ENCODE data around the gene GRB7.

Gene GRB7

DNA sequence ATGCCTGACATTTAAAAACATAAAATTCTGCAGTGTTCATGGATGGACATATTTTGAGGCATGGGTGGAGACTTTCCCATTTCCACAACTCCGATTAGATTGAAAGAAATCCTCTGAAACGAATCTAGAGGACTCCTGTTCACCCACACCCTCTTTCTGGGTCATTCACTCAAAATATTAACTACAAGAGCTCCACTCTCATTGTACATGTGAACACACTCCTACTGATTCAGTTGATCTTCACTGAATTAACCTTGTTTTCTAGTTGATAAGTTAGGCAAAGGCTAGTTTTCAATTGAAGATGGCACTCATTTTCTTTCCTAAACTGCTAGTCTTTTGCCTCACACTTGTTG, 44.1 kb downstream of the GRB7 start:
- H3K9me3 ChIP-seq (ENCODE audit: control insufficient read depth in 5 of 5, low read length in 5 of 5), result no peaks in the 10 kb centered on the region
- no peak overlapping the region for H3K27ac ChIP-seq (ENCODE audit: low read depth, low read length)
- H3K4me3 ChIP-seq (ENCODE audit: low read depth in 1 of 5, low read length in 5 of 5), result no peak overlapping the region
- H3K9ac ChIP-seq (ENCODE audit: low read length in 5 of 5), result no peak overlapping the region
- no peaks in the 10 kb centered on the region for H3K36me3 ChIP-seq (ENCODE audit: control insufficient read depth in 5 of 5, insufficient read depth in 5 of 5, low read length in 5 of 5)
- peaks cover 0 to 13% (median 2%) of the 10 kb centered on the region in 5 donors for H3K27me3 ChIP-seq (ENCODE audit: control insufficient read depth in 5 of 5, insufficient read depth in 4 of 5, low read length in 5 of 5)
- no peaks in the 10 kb centered on the region for H3K4me1 ChIP-seq (ENCODE audit: control insufficient read depth in 5 of 5, insufficient read depth in 5 of 5, low read length in 5 of 5)

DNA sequence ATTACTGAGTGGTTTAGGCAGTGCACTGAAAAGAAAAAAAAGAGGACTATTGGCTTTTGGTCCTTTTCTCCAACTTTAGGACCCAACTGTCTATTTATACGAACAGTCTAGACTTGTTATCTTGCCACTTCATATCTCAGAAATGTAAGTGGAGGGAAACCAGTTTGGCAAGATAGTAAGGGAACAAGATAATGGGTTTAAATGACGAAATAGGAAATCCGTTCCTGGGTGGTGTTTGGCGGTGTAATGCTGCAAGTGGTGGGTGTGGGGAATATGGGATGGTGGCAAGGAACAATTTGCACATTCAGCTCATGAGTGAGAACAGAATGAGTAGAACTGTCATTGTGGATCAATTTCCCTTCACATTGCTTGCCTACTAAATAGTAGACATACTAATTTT, 44.7 kb downstream of the GRB7 start:
- Histone ChIP-seq H3K36me3 (ENCODE audit: control insufficient read depth in 5 of 5, insufficient read depth in 5 of 5, low read length in 5 of 5) (no peaks in the 10 kb centered on the region), H3K4me3 (ENCODE audit: low read depth in 1 of 5, low read length in 5 of 5) (no peak overlapping the region), H3K9ac (ENCODE audit: low read length in 5 of 5) (no peak overlapping the region), H3K27ac (ENCODE audit: low read depth, low read length) (no peak overlapping the region), H3K9me3 (ENCODE audit: control insufficient read depth in 5 of 5, low read length in 5 of 5) (no peaks in the 10 kb centered on the region), H3K4me1 (ENCODE audit: control insufficient read depth in 5 of 5, insufficient read depth in 5 of 5, low read length in 5 of 5) (no peaks in the 10 kb centered on the region), H3K27me3 (ENCODE audit: control insufficient read depth in 5 of 5, insufficient read depth in 4 of 5, low read length in 5 of 5) (peaks cover 0 to 11% (median 2%) of the 10 kb centered on the region in 5 donors)

DNA sequence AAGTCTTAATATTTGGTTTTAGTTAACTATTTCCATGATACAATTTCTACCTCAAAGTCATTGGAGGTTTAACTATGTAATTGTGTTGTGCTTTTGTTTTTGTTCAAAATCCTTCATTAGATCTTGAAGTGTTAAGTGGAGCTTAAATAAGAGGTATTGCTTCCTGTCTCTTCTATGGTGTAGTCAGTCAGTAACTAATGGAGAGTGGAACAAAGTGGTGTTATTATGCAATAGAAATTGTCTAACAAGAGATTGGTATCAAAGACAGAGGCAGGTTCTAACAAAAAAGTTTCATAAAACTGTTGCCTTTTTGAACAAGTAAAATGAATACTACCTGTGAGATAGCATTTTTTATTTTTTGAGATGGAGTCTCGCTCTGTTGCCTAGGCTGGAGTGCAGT, 45.2 kb downstream of the GRB7 start:
- Histone ChIP-seq H3K9ac (ENCODE audit: low read length in 5 of 5) (no peak overlapping the region), H3K9me3 (ENCODE audit: control insufficient read depth in 5 of 5, low read length in 5 of 5) (no peaks in the 10 kb centered on the region), H3K36me3 (ENCODE audit: control insufficient read depth in 5 of 5, insufficient read depth in 5 of 5, low read length in 5 of 5) (no peaks in the 10 kb centered on the region), H3K4me1 (ENCODE audit: control insufficient read depth in 5 of 5, insufficient read depth in 5 of 5, low read length in 5 of 5) (no peaks in the 10 kb centered on the region), H3K27ac (ENCODE audit: low read depth, low read length) (no peak overlapping the region), H3K4me3 (ENCODE audit: low read depth in 1 of 5, low read length in 5 of 5) (no peak overlapping the region), H3K27me3 (ENCODE audit: control insufficient read depth in 5 of 5, insufficient read depth in 4 of 5, low read length in 5 of 5) (peaks cover 0 to 7% (median 4%) of the 10 kb centered on the region in 5 donors)

DNA sequence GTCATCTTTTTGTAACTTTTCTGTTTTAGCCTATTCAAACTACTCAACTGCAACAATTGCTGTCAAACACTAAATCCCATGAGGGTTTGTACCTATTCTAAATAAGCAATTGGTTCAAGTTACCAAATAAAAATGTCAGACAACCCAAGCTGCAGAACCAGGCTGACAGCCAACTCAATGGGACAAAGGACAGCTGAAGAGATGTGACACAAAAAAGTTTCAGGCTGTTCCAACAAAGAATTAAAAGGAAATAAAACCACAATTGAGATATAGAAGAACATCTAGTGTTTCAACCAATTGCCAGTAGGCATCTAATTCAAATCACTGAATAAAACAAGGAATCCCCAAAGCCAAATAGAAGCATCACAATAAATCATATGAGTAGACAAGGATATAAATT, 49.3 kb downstream of the GRB7 start:
- H3K4me1 ChIP-seq (ENCODE audit: control insufficient read depth in 5 of 5, insufficient read depth in 5 of 5, low read length in 5 of 5), result no peaks in the 10 kb centered on the region
- no peak overlapping the region for H3K27ac ChIP-seq (ENCODE audit: low read depth, low read length)
- peaks cover 0 to 4% (median 2%) of the 10 kb centered on the region in 5 donors for H3K27me3 ChIP-seq (ENCODE audit: control insufficient read depth in 5 of 5, insufficient read depth in 4 of 5, low read length in 5 of 5)
- no peak overlapping the region for H3K9ac ChIP-seq (ENCODE audit: low read length in 5 of 5)
- no peaks in the 10 kb centered on the region for H3K36me3 ChIP-seq (ENCODE audit: control insufficient read depth in 5 of 5, insufficient read depth in 5 of 5, low read length in 5 of 5)
- no peaks in the 10 kb centered on the region for H3K9me3 ChIP-seq (ENCODE audit: control insufficient read depth in 5 of 5, low read length in 5 of 5)
- no peak overlapping the region for H3K4me3 ChIP-seq (ENCODE audit: low read depth in 1 of 5, low read length in 5 of 5)

DNA sequence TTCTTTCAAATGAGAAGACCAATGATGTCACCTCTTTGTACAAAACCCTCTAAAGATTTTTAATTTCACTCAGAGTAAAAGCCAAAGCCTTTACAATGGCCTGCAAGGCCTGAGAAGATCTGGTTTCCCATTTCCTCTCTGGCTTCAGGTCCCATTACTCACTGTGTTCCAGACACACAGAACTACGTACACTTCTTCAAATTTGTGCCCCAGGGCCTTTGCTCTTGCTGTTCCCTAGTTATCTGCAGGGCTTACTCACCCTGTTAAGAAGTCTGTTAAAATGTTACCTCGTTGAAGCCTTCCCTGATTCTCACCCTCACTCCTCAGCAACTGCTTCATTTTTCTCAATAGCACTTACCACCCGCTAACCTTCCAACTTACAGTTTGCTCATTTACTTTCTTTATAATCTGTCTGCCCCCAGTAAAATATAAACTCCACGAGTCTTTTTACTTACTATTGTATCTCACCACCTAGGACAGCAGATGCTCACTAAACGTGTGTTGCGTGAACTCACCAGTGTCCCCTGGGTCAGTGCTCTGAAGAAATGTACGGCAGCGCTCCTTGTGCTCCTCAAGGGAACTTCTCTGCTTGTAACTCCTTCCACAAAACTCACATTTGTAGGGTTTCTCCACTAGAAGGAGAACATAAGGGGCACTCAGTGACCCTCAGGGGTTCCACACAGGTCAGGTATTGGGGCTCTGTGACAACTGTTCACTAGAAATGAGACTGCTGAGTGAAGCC, 50.2 kb downstream of the GRB7 start:
- no peak overlapping the region for H3K27ac ChIP-seq (ENCODE audit: low read depth, low read length)
- peaks cover 0 to 2% (median 0%) of the 10 kb centered on the region in 5 donors for H3K27me3 ChIP-seq (ENCODE audit: control insufficient read depth in 5 of 5, insufficient read depth in 4 of 5, low read length in 5 of 5)
- no peak overlapping the region for H3K4me3 ChIP-seq (ENCODE audit: low read depth in 1 of 5, low read length in 5 of 5)
- H3K9ac ChIP-seq (ENCODE audit: low read length in 5 of 5), result no peak overlapping the region
- no peaks in the 10 kb centered on the region for H3K4me1 ChIP-seq (ENCODE audit: control insufficient read depth in 5 of 5, insufficient read depth in 5 of 5, low read length in 5 of 5)
- H3K9me3 ChIP-seq (ENCODE audit: control insufficient read depth in 5 of 5, low read length in 5 of 5), result no peaks in the 10 kb centered on the region
- no peaks in the 10 kb centered on the region for H3K36me3 ChIP-seq (ENCODE audit: control insufficient read depth in 5 of 5, insufficient read depth in 5 of 5, low read length in 5 of 5)

DNA sequence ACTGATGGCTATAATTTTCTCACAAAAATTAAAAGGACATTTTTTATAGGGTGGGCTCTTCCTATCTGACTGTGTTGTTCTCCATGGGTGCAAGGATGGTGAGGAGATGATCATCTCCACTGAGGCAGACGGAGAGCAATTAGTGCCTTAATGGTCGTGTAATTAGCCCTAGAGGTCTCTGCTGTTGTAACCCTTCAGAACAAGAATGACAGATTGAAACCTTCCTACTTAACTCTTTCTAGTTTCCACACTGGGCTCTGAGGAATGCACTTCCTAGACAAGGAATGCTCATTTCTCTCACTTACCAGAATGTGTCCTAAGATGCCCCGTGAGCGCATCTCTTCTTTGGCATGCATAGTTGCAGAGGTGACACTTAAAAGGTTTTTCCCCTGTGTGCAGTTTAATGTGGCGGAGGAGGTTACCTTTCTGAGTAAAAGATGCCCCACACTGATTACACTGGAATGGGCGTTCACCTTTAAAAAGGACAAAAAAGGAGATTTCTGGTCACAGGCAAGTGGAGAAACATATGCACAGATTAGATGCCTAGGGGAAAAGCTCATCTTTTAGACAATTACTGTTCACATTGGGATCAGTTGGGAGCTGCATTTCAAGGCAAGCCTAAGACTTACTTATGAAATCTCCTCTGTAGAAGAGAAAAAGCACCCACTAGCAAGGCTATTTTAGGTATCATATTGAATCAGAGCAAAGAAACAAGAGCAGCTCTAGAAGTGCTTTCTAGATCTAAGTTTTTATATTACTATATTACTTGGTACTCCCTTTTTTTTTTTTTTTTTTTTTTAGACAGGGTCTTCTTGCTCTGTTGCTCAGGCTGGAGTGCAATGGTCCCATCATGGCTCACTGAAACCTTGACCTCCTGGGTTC, 53.6 kb downstream of the GRB7 start:
- peaks cover 0 to 2% (median 0%) of the 10 kb centered on the region in 5 donors for H3K27me3 ChIP-seq (ENCODE audit: control insufficient read depth in 5 of 5, insufficient read depth in 4 of 5, low read length in 5 of 5)
- no peak overlapping the region for H3K9ac ChIP-seq (ENCODE audit: low read length in 5 of 5)
- H3K27ac ChIP-seq (ENCODE audit: low read depth, low read length), result no peak overlapping the region
- no peaks in the 10 kb centered on the region for H3K9me3 ChIP-seq (ENCODE audit: control insufficient read depth in 5 of 5, low read length in 5 of 5)
- H3K4me1 ChIP-seq (ENCODE audit: control insufficient read depth in 5 of 5, insufficient read depth in 5 of 5, low read length in 5 of 5), result no peaks in the 10 kb centered on the region
- no peak overlapping the region for H3K4me3 ChIP-seq (ENCODE audit: low read depth in 1 of 5, low read length in 5 of 5)
- H3K36me3 ChIP-seq (ENCODE audit: control insufficient read depth in 5 of 5, insufficient read depth in 5 of 5, low read length in 5 of 5), result no peaks in the 10 kb centered on the region

DNA sequence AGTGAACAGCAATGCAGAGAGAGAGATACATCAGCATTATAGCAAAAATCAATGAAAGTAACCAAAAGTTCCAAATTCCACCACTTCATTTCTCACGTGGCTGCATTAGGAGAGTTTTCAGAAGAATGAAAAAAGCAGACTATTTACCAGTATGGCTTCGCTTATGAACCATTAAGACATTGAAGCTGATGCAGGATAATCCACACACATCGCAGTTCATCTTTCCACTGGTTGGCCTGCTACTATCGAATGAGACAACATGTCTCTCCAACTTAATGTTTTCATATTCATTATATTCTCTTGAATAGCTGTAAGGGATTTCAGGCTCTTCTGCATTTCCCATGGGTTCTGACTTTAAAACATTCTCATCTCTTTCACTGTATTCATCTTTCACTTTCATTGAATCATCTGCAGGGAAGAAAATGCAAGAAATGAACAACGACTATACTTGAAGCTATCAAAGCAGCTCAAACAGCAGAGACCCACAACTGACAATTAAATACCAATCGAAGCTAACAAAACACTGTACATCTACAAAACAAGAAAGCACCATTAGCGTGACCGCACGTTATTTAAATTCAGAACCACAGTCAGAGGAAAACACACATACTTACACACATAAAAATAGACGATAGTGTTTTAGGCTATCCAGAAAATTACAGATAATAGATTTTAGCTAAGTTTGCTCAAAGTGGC, 54.9 kb downstream of the GRB7 start:
- H3K4me1 ChIP-seq (ENCODE audit: control insufficient read depth in 5 of 5, insufficient read depth in 5 of 5, low read length in 5 of 5), result no peaks in the 10 kb centered on the region
- no peak overlapping the region for H3K4me3 ChIP-seq (ENCODE audit: low read depth in 1 of 5, low read length in 5 of 5)
- no peaks in the 10 kb centered on the region for H3K9me3 ChIP-seq (ENCODE audit: control insufficient read depth in 5 of 5, low read length in 5 of 5)
- H3K36me3 ChIP-seq (ENCODE audit: control insufficient read depth in 5 of 5, insufficient read depth in 5 of 5, low read length in 5 of 5), result no peaks in the 10 kb centered on the region
- H3K27ac ChIP-seq (ENCODE audit: low read depth, low read length), result no peak overlapping the region
- no peak overlapping the region for H3K9ac ChIP-seq (ENCODE audit: low read length in 5 of 5)
- H3K27me3 ChIP-seq (ENCODE audit: control insufficient read depth in 5 of 5, insufficient read depth in 4 of 5, low read length in 5 of 5), result peaks cover 0 to 2% (median 0%) of the 10 kb centered on the region in 5 donors

DNA sequence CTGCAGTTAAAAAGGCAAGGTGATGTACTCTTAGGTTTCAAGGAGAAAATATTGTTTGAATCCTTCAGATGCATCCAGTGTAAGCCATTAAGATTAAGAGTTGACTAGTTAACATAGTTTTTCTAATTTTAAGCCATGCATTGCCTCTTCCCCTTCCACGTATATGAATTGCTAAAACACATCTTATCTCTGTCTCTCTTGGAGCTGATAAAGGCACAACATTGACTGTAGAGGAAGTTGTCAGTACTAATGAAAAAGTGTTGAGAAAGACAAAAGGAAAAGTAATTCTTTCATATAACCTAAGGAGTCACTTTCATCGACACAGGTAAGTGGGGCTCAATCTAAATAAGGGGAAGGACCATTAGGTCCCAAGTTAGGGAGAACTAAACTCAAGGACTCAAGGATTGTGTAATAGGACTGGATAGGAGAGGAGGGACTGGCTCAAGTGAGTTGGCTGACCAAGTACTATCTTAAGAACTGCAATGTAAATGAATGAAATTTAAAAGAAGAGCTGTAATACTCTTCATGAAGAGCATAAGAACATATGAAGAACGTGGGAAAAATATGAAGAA, 55.6 kb downstream of the GRB7 start:
- Histone ChIP-seq H3K4me3 (ENCODE audit: low read depth in 1 of 5, low read length in 5 of 5) (no peak overlapping the region), H3K27ac (ENCODE audit: low read depth, low read length) (no peak overlapping the region), H3K9me3 (ENCODE audit: control insufficient read depth in 5 of 5, low read length in 5 of 5) (no peaks in the 10 kb centered on the region)

DNA sequence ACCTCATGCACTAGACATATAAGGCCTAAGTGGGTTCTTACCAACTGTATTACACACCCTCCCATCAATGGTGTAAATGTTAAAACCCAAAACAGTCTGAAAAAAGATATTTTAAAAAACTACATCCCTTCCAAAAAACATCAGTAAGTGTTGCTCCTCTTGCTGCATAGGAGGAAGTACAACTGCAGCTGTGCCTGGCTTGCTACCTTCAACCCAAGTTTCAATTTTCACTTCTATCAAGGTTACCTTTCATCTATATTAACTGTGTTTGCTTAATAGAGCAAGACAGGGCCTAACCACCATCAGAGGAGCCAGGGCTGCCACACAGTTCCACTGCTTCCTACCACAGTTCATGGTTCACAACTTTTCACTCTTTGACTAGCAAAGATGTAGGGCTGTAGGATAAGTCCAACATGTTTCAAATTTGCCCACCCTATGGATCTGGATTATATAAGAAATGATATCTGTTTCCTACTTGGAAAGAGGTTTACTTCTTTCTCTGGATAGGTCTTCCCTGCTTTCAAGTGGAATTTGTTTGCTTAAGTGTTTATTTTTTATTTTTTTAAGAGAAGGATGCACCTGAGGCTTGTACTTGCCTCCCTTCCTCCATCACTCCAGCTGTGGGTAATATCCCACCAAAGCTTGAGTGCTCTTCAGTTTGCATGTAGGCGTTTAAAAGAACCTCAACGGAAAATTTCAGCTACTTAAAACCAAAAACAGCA, 56.7 kb downstream of the GRB7 start:
- Histone ChIP-seq H3K4me3 (ENCODE audit: low read depth in 1 of 5, low read length in 5 of 5) (no peak overlapping the region), H3K27me3 (ENCODE audit: control insufficient read depth in 5 of 5, insufficient read depth in 4 of 5, low read length in 5 of 5) (no peaks in the 10 kb centered on the region), H3K4me1 (ENCODE audit: control insufficient read depth in 5 of 5, insufficient read depth in 5 of 5, low read length in 5 of 5) (no peaks in the 10 kb centered on the region), H3K27ac (ENCODE audit: low read depth, low read length) (no peak overlapping the region), H3K36me3 (ENCODE audit: control insufficient read depth in 5 of 5, insufficient read depth in 5 of 5, low read length in 5 of 5) (no peaks in the 10 kb centered on the region), H3K9me3 (ENCODE audit: control insufficient read depth in 5 of 5, low read length in 5 of 5) (no peaks in the 10 kb centered on the region), H3K9ac (ENCODE audit: low read length in 5 of 5) (no peak overlapping the region)

More for the DNA sequence above, 55.6 kb downstream of the GRB7 start:
- no peak overlapping the region for H3K9ac ChIP-seq (ENCODE audit: low read length in 5 of 5)
- H3K4me1 ChIP-seq (ENCODE audit: control insufficient read depth in 5 of 5, insufficient read depth in 5 of 5, low read length in 5 of 5), result no peaks in the 10 kb centered on the region
- H3K36me3 ChIP-seq (ENCODE audit: control insufficient read depth in 5 of 5, insufficient read depth in 5 of 5, low read length in 5 of 5), result no peaks in the 10 kb centered on the region
- no peaks in the 10 kb centered on the region for H3K27me3 ChIP-seq (ENCODE audit: control insufficient read depth in 5 of 5, insufficient read depth in 4 of 5, low read length in 5 of 5)
